Right lobe of liver (tissue), 6 donors: ENCODE data around the gene DGUOK. TPM values are rescaled to one million over a fixed set of nuclear protein-coding genes. Genes with fewer than 3 reads are reported as not detected.
"Not testable (repeated sequence)": the region's sequence is repeated elsewhere in the genome, so short reads cannot be mapped to it uniquely, and the experiment has no call there.

ENCODE experiments used
- ATAC-seq, 4 donors: fragments of 200-7000 bp; cut with Tn5 transposase; one replicate each; pipeline ENCODE4 v1.9.1; 2020; ENCODE audit warnings: mild to moderate bottlenecking in 4 of 4, moderate library complexity in 4 of 4
- DNase-seq, 3 donors: peaks; one replicate each; pipeline ENCODE4 v3.0.0-alpha.2; 2020
- H3K27ac ChIP-seq, 3 donors: fragments of 200-600 bp; one replicate each; pipeline ENCODE4 v1.8.0; 2022
- H3K27me3 ChIP-seq, 2 donors: fragments of 200-600 bp; one replicate each; pipeline ENCODE4 v1.8.0; 2022
- H3K36me3 ChIP-seq, 4 donors: fragments of 200-600 bp; sonication (generic) in 1 of 4; one replicate each; pipeline versions ENCODE4 v1.5.1 to v1.8.0; 2017 to 2022; ENCODE audit warnings: control low read depth in 1 of 4
- H3K4me1 ChIP-seq, 4 donors: fragments of 200-600 bp; sonication (generic) in 1 of 4; one replicate each; pipeline versions ENCODE4 v1.5.1 to v1.8.0; 2017 to 2022; ENCODE audit warnings: control low read depth in 1 of 4
- H3K4me3 ChIP-seq, 3 donors: fragments of 200-600 bp; one replicate each; pipeline ENCODE4 v1.8.0; 2022
- H3K9me3 ChIP-seq, 4 donors: fragments of 200-600 bp; sonication (generic) in 1 of 4; one replicate each; pipeline versions ENCODE4 v1.5.1 to v1.8.0; 2017 to 2022; ENCODE audit warnings: control low read depth in 1 of 4
- CTCF ChIP-seq, 4 donors: fragments of 200-600 bp in 3 of 4; fragments of 450-650 bp in 1 of 4; IDR thresholded peaks; one replicate each; pipeline versions ENCODE4 v1.5.1 to v1.8.0; 2016 to 2022; ENCODE audit warnings: antibody characterized with exemption in 4 of 4, mild to moderate bottlenecking in 2 of 4
- POLR2A ChIP-seq: fragments of 450-650 bp; IDR thresholded peaks from one replicate; pipeline ENCODE4 v1.6.1; 2017; ENCODE audit warnings: antibody characterized with exemption, mild to moderate bottlenecking
- WGBS: methylation state at CpG from one replicate; pipeline ENCODE4 v1.1.6; 2018; ENCODE audit warnings: low coverage, low lambda C conversion rate; ENCODE audit not compliant: insufficient coverage; ENCODE audit errors: missing lambda C conversion rate; 5-methylcytosine and 5-hydroxymethylcytosine counted together
- intact Hi-C, 2 donors: fragments of 100-400 bp; cut with DNase I; formaldehyde crosslinking; loops; one replicate each; pipeline versions ENCODE4 v1.11.2 to v1.14.1; 2022
- long read RNA-seq: library from polyadenylated mRNA; unstranded; transcript quantifications from one replicate; pipeline ENCODE4 v2.0.0, GENCODE V29; 2019
- total RNA-seq, 6 experiments: library from RNA; depleted of rRNA in 2 of 6; stranded (reverse); fragments of >200 nt in 2 of 6; fragmentation: NEBNext Ultra II Directional in 3 of 6; extraction: Animal tissue kit (Norgen Biotek cat#: 25700) in 3 of 6; gene quantifications; one replicate each; pipeline versions ENCODE4 v1.1.0 to v1.2.4, GENCODE V29; 2016 to 2023
- donor health status: DM: no; HTN: yes; CAD: no.
- donor health status: DM: no; HTN: no; CAD: no.
- donor health status: DM: no; HTN: no; CAD: no.
- donor health status: DM: no; HTN: yes; CAD: no.
- donor health status: DM: no; HTN: yes; CAD: no.

DGUOK gene
- 10 to 100 TPM; 16.6 to 33.1 (median 22.6) TPM for total RNA-seq
- long read RNA-seq, partial matches to known transcripts, result 0 of 6 reads
- long read RNA-seq, other reads (novel, unspliced or antisense), result 3 of 6 reads

GRCh38 chr2:73926493-73927327 is at the start of gene DGUOK:
TSS of gene DGUOK (plus strand) at chr2:73926880. CDS start at chr2:73926911, 31 bp downstream.
- intact Hi-C loops, result no loop called here
- peak; percentile 100 for ATAC-seq
- TF ChIP-seq POLR2A, result peak; percentile 96
- no peak for TF ChIP-seq CTCF (IDR thresholded peaks at IDR 0.05)
- peak within 1 kb of the TSS; percentile 74 to 83 (median 78) for H3K4me3 ChIP-seq
- peaks cover 0 to 16% (median 10%) of the 10 kb centered on the region in 4 donors for H3K4me1 ChIP-seq
- no peaks in the 10 kb centered on the region for H3K9me3 ChIP-seq
- peak within 1 kb of the TSS; percentile 78 to 93 (median 87) for H3K27ac ChIP-seq
- WGBS, result under 1% methylated on average over 32 of the region's 50 CpGs
- H3K27me3 ChIP-seq, result no peaks in the 10 kb centered on the region
- no peaks in the 10 kb centered on the region for H3K36me3 ChIP-seq
- peak; percentile 97 to 98 (median 97) for DNase-seq

- Histone ChIP-seq H3K9me3 (no peaks in the 10 kb centered on the region), H3K27me3 (no peaks in the 10 kb centered on the region), H3K27ac (no peak overlapping the region), H3K4me1 (no peaks in the 10 kb centered on the region), H3K36me3 (no peaks in the 10 kb centered on the region), H3K4me3 (no peak overlapping the region)
- TF ChIP-seq CTCF (IDR thresholded peaks at IDR 0.05) (no peak), POLR2A (no peak)
- ATAC-seq, result peak; percentile 34 to 75 (median 48)
- 33% methylated on average over 9 of the region's 9 CpGs for WGBS
- intact Hi-C loops, result no loop called here
- DNase-seq, result no peak
These were observed 49.4 kb upstream of the DGUOK start for GRCh38 chr2:73877071-73877802.

GRCh38 chr2:73877984-73878383 is 48.7 kb upstream of the DGUOK start:
- DNase-seq, H3K9me3 ChIP-seq, H3K27ac ChIP-seq, H3K27me3 ChIP-seq, H3K36me3 ChIP-seq, H3K4me1 ChIP-seq, intact Hi-C loops, ATAC-seq, H3K4me3 ChIP-seq: not testable (repeated sequence)
- 73% methylated on average over 5 of the region's 5 CpGs for WGBS

- Histone ChIP-seq H3K4me1 (no peaks in the 10 kb centered on the region), H3K27me3 (no peaks in the 10 kb centered on the region), H3K27ac (no peak overlapping the region), H3K4me3 (no peak overlapping the region), H3K9me3 (no peaks in the 10 kb centered on the region), H3K36me3 (no peaks in the 10 kb centered on the region)
- ATAC-seq, result no peak
- no peak for TF ChIP-seq POLR2A
- TF ChIP-seq CTCF (IDR thresholded peaks at IDR 0.05), result no peak
- 36% methylated on average over 2 of the region's 2 CpGs for WGBS
- no peak for DNase-seq
- intact Hi-C loops, result no loop called here
These were observed 41.3 kb upstream of the DGUOK start for GRCh38 chr2:73885406-73885805.

- WGBS, result 50% methylated on average over 4 of the region's 4 CpGs
- DNase-seq (no peak), ATAC-seq (no peak)
- intact Hi-C loops, result no loop called here
- Histone ChIP-seq H3K36me3 (no peaks in the 10 kb centered on the region), H3K4me1 (no peaks in the 10 kb centered on the region), H3K4me3 (no peak overlapping the region), H3K9me3 (no peaks in the 10 kb centered on the region), H3K27ac (no peak overlapping the region), H3K27me3 (no peaks in the 10 kb centered on the region)
- TF ChIP-seq CTCF (IDR thresholded peaks at IDR 0.05) (no peak), POLR2A (no peak)
These were observed 40.3 kb upstream of the DGUOK start for GRCh38 chr2:73886357-73886756.

GRCh38 chr2:73887596-73888353 is 38.9 kb upstream of the DGUOK start:
- H3K27me3 ChIP-seq, H3K9me3 ChIP-seq, H3K4me1 ChIP-seq, H3K27ac ChIP-seq, DNase-seq, H3K36me3 ChIP-seq, ATAC-seq, intact Hi-C loops, H3K4me3 ChIP-seq: not testable (repeated sequence)
- 64% methylated on average over 10 of the region's 11 CpGs for WGBS
